Prostate gland (tissue), 2 donors: ENCODE measurements around the gene UST. TPM values are rescaled to one million over a fixed set of nuclear protein-coding genes. Genes with fewer than 3 reads are reported as not detected.
A peak's percentile ranks its signal among the peaks of the same experiment; 100 is the strongest.

ENCODE experiments used
- DNase-seq: peaks from one replicate; pipeline ENCODE4 v3.0.0-alpha.2; 2019; ENCODE audit warnings: low spot score
- H3K27ac ChIP-seq, 2 donors: fragments of 200-600 bp; sonication (generic); 2 replicates each; pipeline ENCODE4 v1.5.1; 2017 to 2019
- H3K27me3 ChIP-seq: fragments of 200-600 bp; sonication (generic); replicated peaks from 2 replicates; pipeline ENCODE4 v1.5.1; 2019; ENCODE audit not compliant: insufficient read depth
- H3K36me3 ChIP-seq, 2 donors: fragments of 200-600 bp; sonication (generic); 1 replicate in 1 of 2; 2 replicates in 1 of 2; pipeline versions ENCODE4 v1.5.1 to v1.8.1; 2017 to 2019
- H3K4me1 ChIP-seq: fragments of 200-600 bp; sonication (generic); replicated peaks from 2 replicates; pipeline ENCODE4 v1.5.1; 2019
- H3K4me3 ChIP-seq, 2 donors: fragments of 200-600 bp; sonication (generic); 2 replicates each; pipeline ENCODE4 v1.5.1; 2017 to 2019
- H3K9me3 ChIP-seq: fragments of 200-600 bp; sonication (generic); 2 replicates; pipeline ENCODE4 v1.5.1; 2017
- POLR2A ChIP-seq: fragments of 450-650 bp; IDR thresholded peaks from one replicate; pipeline ENCODE4 v1.6.1; 2016; ENCODE audit warnings: antibody characterized with exemption, mild to moderate bottlenecking
- POLR2AphosphoS5 ChIP-seq: sonication (generic); formaldehyde crosslinking; IDR thresholded peaks from one replicate; pipeline ENCODE4 v1.6.1; 2017; ENCODE audit warnings: antibody characterized with exemption
- WGBS: methylation state at CpG from one replicate; pipeline ENCODE4 v1.1.5; 2018; 5-methylcytosine and 5-hydroxymethylcytosine counted together
- intact Hi-C: fragments of 100-400 bp; cut with DNase I; formaldehyde crosslinking; loops from one replicate; pipeline ENCODE4 v1.14.2; 2022
- total RNA-seq, 2 donors: library from RNA; depleted of rRNA; stranded (reverse); fragments of >200 nt; gene quantifications; one replicate each; pipeline ENCODE4 v1.1.0, GENCODE V29; 2016
- TF ChIP-seq, protein P1 (sequence below), 4 experiments: fragments of 200-600 bp in 2 of 4; fragments of 450-650 bp in 2 of 4; sonication (generic) in 2 of 4; IDR thresholded peaks; 1 replicate in 3 of 4; 2 replicates in 1 of 4; pipeline ENCODE4 v1.5.1; 2016 to 2019; ENCODE audit warnings: antibody characterized with exemption in 4 of 4, mild to moderate bottlenecking in 2 of 4, moderate library complexity in 2 of 4

Gene UST
- total RNA-seq, 2 donors from 2014 or later = 6.6 to 12.9 TPM

DNA sequence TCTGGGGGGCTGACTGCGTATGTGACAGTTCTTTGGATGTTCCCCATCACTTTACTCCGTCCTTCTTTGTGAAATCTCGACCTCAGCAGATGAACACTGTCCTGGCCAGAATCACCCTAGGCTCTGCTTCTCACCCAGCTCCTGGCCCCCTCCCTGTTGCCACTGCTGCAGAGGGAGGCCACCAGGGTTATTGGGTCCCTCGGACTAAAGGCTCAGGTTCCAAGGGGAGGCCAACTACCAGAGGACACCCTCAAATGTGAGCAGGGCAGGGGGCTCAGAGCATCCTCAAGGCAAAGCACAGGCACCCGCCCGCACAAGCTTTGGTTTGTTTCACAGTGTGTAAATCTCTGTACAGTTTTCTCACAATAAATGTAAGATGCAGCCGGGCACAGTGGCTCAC is 269.9 kb downstream of the UST start:
- H3K27ac ChIP-seq = no peak overlapping the region
- no peak for DNase-seq
- intact Hi-C loops = no loop called here
- H3K27me3 ChIP-seq = no peaks in the 10 kb centered on the region
- no peak overlapping the region for H3K4me3 ChIP-seq
- TF ChIP-seq POLR2A = no peak
- TF ChIP-seq, protein P1, sequence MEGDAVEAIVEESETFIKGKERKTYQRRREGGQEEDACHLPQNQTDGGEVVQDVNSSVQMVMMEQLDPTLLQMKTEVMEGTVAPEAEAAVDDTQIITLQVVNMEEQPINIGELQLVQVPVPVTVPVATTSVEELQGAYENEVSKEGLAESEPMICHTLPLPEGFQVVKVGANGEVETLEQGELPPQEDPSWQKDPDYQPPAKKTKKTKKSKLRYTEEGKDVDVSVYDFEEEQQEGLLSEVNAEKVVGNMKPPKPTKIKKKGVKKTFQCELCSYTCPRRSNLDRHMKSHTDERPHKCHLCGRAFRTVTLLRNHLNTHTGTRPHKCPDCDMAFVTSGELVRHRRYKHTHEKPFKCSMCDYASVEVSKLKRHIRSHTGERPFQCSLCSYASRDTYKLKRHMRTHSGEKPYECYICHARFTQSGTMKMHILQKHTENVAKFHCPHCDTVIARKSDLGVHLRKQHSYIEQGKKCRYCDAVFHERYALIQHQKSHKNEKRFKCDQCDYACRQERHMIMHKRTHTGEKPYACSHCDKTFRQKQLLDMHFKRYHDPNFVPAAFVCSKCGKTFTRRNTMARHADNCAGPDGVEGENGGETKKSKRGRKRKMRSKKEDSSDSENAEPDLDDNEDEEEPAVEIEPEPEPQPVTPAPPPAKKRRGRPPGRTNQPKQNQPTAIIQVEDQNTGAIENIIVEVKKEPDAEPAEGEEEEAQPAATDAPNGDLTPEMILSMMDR (IDR thresholded peaks at IDR 0.05) = no peak
- no peaks in the 10 kb centered on the region for H3K36me3 ChIP-seq
- WGBS = 96% methylated on average over 7 of the region's 7 CpGs
- H3K4me1 ChIP-seq = no peaks in the 10 kb centered on the region
- H3K9me3 ChIP-seq = no peaks in the 10 kb centered on the region

DNA sequence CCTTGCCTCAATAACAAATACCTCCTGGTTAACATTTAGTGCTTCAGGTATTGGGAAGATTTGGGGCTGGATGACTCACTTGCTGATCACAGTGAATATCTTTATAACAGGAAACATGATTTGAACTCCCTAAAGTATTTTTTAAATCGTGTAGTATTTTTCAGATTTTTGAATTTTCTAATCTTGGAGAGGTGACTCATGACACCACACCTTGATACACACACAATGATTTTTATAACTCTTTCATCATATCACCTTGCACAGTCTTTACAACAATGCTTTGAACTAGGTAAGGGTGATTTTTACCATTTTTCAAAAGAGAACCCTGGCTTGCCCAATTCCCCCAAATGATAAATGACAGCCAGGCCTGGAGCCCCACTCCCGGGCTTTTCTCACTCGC is 273.5 kb downstream of the UST start:
- no peak for DNase-seq
- TF ChIP-seq, protein P1 (IDR thresholded peaks at IDR 0.05) = no peak
- no peak for TF ChIP-seq POLR2A
- no peak for TF ChIP-seq POLR2AphosphoS5
- no peaks in the 10 kb centered on the region for H3K27me3 ChIP-seq
- H3K36me3 ChIP-seq = no peaks in the 10 kb centered on the region
- H3K4me1 ChIP-seq = no peaks in the 10 kb centered on the region
- H3K9me3 ChIP-seq = no peaks in the 10 kb centered on the region
- 81% methylated on average over 3 of the region's 3 CpGs for WGBS
- no peak overlapping the region for H3K27ac ChIP-seq
- intact Hi-C loops = no loop called here
- H3K4me3 ChIP-seq = no peak overlapping the region

DNA sequence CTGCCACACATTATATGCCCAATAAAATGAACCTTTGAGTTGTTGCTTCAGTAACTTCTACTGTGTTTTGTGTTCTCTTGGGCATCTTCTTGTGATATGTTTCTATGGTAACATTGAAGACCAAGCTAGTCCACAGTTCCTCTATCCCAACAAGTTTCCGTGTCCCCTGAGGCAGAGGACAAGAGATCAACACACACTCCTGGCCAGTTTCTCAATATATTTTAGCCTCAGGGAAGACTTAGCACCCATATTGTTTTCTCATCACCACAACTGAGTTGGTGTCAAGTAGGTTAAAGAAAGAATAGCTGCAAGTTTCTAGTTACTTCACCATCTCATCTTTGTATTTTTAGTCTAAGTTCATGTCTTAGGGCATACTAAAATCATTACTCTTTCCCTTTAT is 277.5 kb downstream of the UST start:
- DNase-seq = no peak
- H3K4me1 ChIP-seq = no peaks in the 10 kb centered on the region
- TF ChIP-seq POLR2AphosphoS5 = no peak
- no peak for TF ChIP-seq POLR2A
- TF ChIP-seq, protein P1 (IDR thresholded peaks at IDR 0.05) = no peak
- no peak overlapping the region for H3K4me3 ChIP-seq
- intact Hi-C loops = loop anchor here (2.0 kb wide), 1 partner anchor 278 kb away; the partner anchor contains the start of gene UST
- 79% methylated on average over 1 of the region's 1 CpG for WGBS
- no peaks in the 10 kb centered on the region for H3K9me3 ChIP-seq
- H3K36me3 ChIP-seq = no peaks in the 10 kb centered on the region
- H3K27ac ChIP-seq = no peak overlapping the region
- no peaks in the 10 kb centered on the region for H3K27me3 ChIP-seq

DNA sequence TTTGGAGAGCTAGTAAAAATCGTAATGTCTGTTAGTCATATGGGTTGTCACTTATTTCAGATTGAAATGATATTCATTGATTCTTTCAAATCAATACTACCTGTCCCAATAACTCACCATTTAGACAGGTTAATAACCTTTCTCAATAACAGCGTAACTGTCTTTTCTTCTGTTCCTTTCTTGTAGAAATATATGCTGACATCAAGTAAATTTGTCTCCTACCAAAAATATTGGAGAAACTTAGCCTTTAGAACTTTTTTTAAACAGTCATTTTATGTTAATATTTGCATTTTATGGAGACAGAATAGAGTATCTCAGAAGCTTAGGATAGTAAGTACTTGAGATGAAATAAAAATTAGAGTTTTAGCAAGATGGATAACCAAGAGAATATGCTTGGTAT is 278.2 kb downstream of the UST start:
- H3K4me1 ChIP-seq = no peaks in the 10 kb centered on the region
- H3K4me3 ChIP-seq = no peak overlapping the region
- intact Hi-C loops = loop anchor here (2.0 to 5.0 kb wide), 4 partner anchors 78 to 492 kb away; partner anchors contain the start of gene UST
- 94% methylated on average over 2 of the region's 2 CpGs for WGBS
- H3K36me3 ChIP-seq = no peaks in the 10 kb centered on the region
- H3K9me3 ChIP-seq = no peaks in the 10 kb centered on the region
- H3K27ac ChIP-seq = no peak overlapping the region
- TF ChIP-seq POLR2AphosphoS5 (no peak), POLR2A (no peak)
- TF ChIP-seq, protein P1 (IDR thresholded peaks at IDR 0.05) = no peak
- H3K27me3 ChIP-seq = no peaks in the 10 kb centered on the region
- DNase-seq = no peak

DNA sequence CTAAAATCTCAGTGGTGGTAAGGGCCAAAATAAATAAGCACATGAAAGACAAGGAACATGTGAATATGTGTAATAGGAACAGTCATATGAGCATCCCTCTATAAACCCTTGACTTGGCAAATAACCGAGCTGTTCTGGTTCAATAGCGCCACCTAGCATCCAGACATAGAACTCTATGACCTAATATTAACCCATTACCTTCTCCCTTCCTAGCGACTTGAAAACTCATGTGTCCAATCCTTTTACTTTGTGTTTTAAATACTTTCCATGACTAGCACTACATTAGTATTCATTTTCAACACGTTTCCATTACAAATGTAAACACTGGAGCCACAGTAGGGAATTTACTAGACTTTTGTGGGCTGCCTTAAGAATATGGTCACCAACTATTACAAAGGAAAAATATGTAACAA is 279.7 kb downstream of the UST start:
- no peaks in the 10 kb centered on the region for H3K4me1 ChIP-seq
- peak; percentile 40 for DNase-seq
- no peaks in the 10 kb centered on the region for H3K9me3 ChIP-seq
- H3K4me3 ChIP-seq = no peak overlapping the region
- no peaks in the 10 kb centered on the region for H3K36me3 ChIP-seq
- TF ChIP-seq POLR2AphosphoS5 (peak; percentile 87), POLR2A (no peak)
- TF ChIP-seq, protein P1 (IDR thresholded peaks at IDR 0.05) = peak; percentile 38 to 72 (median 69)
- intact Hi-C loops = loop anchor here (5.0 kb wide), 3 partner anchors 79 to 491 kb away; no protein-coding TSS in a partner anchor
- no peaks in the 10 kb centered on the region for H3K27me3 ChIP-seq
- H3K27ac ChIP-seq = no peak overlapping the region
- 40% methylated on average over 4 of the region's 4 CpGs for WGBS
